Measurements from ENCODE around the gene UVRAG. TPM values are rescaled to one million over a fixed set of nuclear protein-coding genes. Genes with fewer than 3 reads are reported as not detected.

Gene UVRAG
- total and polyA plus RNA-seq, 2 of the 4 experiments (the other 2 are of a cell fraction): 5.6 to 10.9 TPM

DNA sequence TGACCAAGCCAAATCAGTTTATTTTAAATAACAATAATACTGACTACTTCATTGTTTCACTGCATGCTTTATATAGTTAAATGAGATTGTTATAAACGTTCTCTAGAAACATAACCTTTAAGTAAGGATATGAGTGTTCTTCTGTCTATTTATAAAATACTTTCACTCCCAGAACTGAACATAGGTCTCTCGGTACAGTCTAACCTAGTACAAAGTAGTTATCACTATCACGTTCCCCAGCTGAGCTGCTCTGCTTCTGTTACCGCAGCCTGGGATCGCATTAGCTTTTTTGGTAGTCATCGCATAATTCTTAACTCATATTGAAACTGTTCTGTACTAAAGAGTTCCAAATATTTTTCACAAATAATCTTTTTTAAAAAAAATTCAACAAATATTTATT lies 247.7 kb downstream of the UVRAG start:
- Histone ChIP-seq H3K36me3 (ENCODE audit: control insufficient read depth, insufficient read depth, low read length) (peaks cover 4% of the 10 kb centered on the region), H3K23ac (ENCODE audit: low read depth, low read length) (no peak overlapping the region), H2AFZ (replicated peaks; ENCODE audit: low read length, poor library complexity) (no peak overlapping the region), H2AK5ac (ENCODE audit: low read depth, low read length) (no peak overlapping the region), H4K20me1 (ENCODE audit: insufficient read depth, low read length) (no peaks in the 10 kb centered on the region; the same call in 1 of the 2 replicates), H4K8ac (ENCODE audit: low read depth in 2 of 2, low read length in 2 of 2) (no peak overlapping the region), H2BK15ac (ENCODE audit: low read depth, low read length) (no peak overlapping the region), H2BK5ac (ENCODE audit: low read depth, low read length, poor library complexity, severe bottlenecking) (no peak overlapping the region), H3K9me1 (ENCODE audit: insufficient read depth, low read length) (no peaks in the 10 kb centered on the region), H4K5ac (ENCODE audit: low read depth, low read length) (no peak overlapping the region), H3K27ac (ENCODE audit: insufficient read depth, low read length) (no peak overlapping the region), H3K18ac (ENCODE audit: low read depth, low read length) (no peak overlapping the region), H3K9ac (ENCODE audit: low read depth, low read length) (no peak overlapping the region), H3K4me2 (ENCODE audit: low read depth, low read length) (no peak overlapping the region), H3K4me1 (ENCODE audit: control insufficient read depth, insufficient read depth, low read length) (no peaks in the 10 kb centered on the region), H3K56ac (ENCODE audit: extremely low read depth, insufficient read depth, low read length) (no peak overlapping the region), H3K4me3 (ENCODE audit: insufficient read depth, low read depth, low read length) (no peak overlapping the region), H2BK20ac (ENCODE audit: low read depth, low read length) (no peak overlapping the region), H3K27me3 (ENCODE audit: control insufficient read depth, insufficient read depth, low read length) (no peaks in the 10 kb centered on the region), H2AK9ac (replicated peaks; ENCODE audit: low read depth, low read length, poor library complexity) (no peak overlapping the region), H4K91ac (ENCODE audit: insufficient read depth, low read depth, low read length) (no peak overlapping the region), H3K14ac (replicated peaks; ENCODE audit: low read depth, low read length) (no peak overlapping the region), H3K79me1 (ENCODE audit: low read depth in 1 of 2, low read length in 2 of 2) (no peaks in the 10 kb centered on the region), H3K9me3 (ENCODE audit: control insufficient read depth, insufficient read depth, low read length) (no peaks in the 10 kb centered on the region), H2BK120ac (ENCODE audit: low read depth, low read length) (no peak overlapping the region), H3K4ac (ENCODE audit: low read depth, low read length) (no peak overlapping the region)
- intact Hi-C loops (cut with micrococcal nuclease) (no loop called here), dilution Hi-C loops (cut with HindIII; ENCODE audit: low sequenced_read_pairs, unreplicated experiment) (no loop called here), in situ Hi-C loops (cut with MboI; ENCODE audit: low sequenced_read_pairs) (no loop called here)
- DNase-seq (no peak), ATAC-seq (ENCODE audit: low read depth) (no peak)
- ChIA-PET CTCF (no interaction called here), POLR2A (ENCODE audit: unreplicated experiment) (no interaction called here)
- WGBS, 2 experiments (ENCODE audit: extremely low coverage in 2 of 2, insufficient read length in 1 of 2): 100% methylated on average over 1 of the region's 6 CpGs; no CpG with 5 or more reads in 1 of the 2 experiments
- no TSS peak for BruUV-seq (replicated peaks)
- no peak for TF ChIP-seq RFX5 (IDR thresholded peaks at IDR 0.05; ENCODE audit: low read depth, low read length)
- no peak for TF ChIP-seq BHLHE40 (IDR thresholded peaks at IDR 0.05; ENCODE audit: low read depth, low read length)
- TF ChIP-seq, protein P1, sequence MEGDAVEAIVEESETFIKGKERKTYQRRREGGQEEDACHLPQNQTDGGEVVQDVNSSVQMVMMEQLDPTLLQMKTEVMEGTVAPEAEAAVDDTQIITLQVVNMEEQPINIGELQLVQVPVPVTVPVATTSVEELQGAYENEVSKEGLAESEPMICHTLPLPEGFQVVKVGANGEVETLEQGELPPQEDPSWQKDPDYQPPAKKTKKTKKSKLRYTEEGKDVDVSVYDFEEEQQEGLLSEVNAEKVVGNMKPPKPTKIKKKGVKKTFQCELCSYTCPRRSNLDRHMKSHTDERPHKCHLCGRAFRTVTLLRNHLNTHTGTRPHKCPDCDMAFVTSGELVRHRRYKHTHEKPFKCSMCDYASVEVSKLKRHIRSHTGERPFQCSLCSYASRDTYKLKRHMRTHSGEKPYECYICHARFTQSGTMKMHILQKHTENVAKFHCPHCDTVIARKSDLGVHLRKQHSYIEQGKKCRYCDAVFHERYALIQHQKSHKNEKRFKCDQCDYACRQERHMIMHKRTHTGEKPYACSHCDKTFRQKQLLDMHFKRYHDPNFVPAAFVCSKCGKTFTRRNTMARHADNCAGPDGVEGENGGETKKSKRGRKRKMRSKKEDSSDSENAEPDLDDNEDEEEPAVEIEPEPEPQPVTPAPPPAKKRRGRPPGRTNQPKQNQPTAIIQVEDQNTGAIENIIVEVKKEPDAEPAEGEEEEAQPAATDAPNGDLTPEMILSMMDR (conservative IDR thresholded peaks at IDR 0.05; ENCODE audit: low read depth, low read length): no peak

All from IMR-90 (cell line).